ENCODE measurements around the gene RMDN2. TPM values are rescaled to one million over a fixed set of nuclear protein-coding genes. Genes with fewer than 3 reads are reported as not detected.

Gene RMDN2
- total RNA-seq, 1 experiment from 2014 or later = 4.3 TPM

DNA sequence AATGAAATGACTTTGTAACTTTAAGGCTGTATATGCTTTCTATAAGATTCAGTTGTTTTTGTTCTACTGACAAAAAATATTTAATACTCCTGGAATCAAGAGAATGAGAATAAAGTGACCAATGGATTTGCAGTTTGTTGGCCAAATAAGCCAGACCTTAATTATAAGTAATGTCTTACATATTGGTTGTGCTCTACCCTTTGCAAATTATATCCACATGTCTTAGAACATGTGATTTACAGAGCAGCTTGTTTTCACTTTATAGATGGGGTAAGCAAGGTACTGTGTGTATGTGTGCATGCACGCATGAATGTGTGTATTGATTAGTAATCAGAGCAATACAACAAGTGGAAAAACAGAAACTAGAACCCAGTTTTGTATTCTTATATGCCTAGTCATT lies 59.1 kb downstream of the RMDN2 start:
- no peaks in the 10 kb centered on the region for H3K4me1 ChIP-seq
- H3K4me1 Mint-ChIP-seq (ENCODE audit: low read depth, unreplicated experiment) = peaks cover 12% of the 10 kb centered on the region
- TF ChIP-seq, protein P1, sequence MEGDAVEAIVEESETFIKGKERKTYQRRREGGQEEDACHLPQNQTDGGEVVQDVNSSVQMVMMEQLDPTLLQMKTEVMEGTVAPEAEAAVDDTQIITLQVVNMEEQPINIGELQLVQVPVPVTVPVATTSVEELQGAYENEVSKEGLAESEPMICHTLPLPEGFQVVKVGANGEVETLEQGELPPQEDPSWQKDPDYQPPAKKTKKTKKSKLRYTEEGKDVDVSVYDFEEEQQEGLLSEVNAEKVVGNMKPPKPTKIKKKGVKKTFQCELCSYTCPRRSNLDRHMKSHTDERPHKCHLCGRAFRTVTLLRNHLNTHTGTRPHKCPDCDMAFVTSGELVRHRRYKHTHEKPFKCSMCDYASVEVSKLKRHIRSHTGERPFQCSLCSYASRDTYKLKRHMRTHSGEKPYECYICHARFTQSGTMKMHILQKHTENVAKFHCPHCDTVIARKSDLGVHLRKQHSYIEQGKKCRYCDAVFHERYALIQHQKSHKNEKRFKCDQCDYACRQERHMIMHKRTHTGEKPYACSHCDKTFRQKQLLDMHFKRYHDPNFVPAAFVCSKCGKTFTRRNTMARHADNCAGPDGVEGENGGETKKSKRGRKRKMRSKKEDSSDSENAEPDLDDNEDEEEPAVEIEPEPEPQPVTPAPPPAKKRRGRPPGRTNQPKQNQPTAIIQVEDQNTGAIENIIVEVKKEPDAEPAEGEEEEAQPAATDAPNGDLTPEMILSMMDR (IDR thresholded peaks at IDR 0.05; ENCODE audit: insufficient read depth in 1 of 2, low read depth in 1 of 2, low read length in 1 of 2, severe bottlenecking in 1 of 2, unreplicated experiment in 1 of 2) = no peak
- H3K27ac Mint-ChIP-seq (ENCODE audit: unreplicated experiment) = no peak overlapping the region
- intact Hi-C loops (cut with micrococcal nuclease; ENCODE audit: unreplicated experiment) = loop anchor here (5.0 kb wide), 1 partner anchor 93 kb away; the partner anchor contains the start of gene CYP1B1
- H3K36me3 Mint-ChIP-seq (ENCODE audit: insufficient read depth, unreplicated experiment) = no peaks in the 10 kb centered on the region
- no peaks in the 10 kb centered on the region for H3K9me3 ChIP-seq
- no peak overlapping the region for H3K4me3 ChIP-seq (ENCODE audit: low read depth, low read length)
- H3K4me3 Mint-ChIP-seq (ENCODE audit: unreplicated experiment) = no peak overlapping the region
- CTCF ChIA-PET = no interaction called here
- no peaks in the 10 kb centered on the region for H3K36me3 ChIP-seq (ENCODE audit: control insufficient read depth, insufficient read depth, low read length)
- no peaks in the 10 kb centered on the region for H3K9me3 Mint-ChIP-seq (ENCODE audit: unreplicated experiment)
- no TSS peak for BruUV-seq (replicated peaks)
- POLR2A ChIA-PET = no interaction called here
- DNase-seq = no peak
- H3K27me3 ChIP-seq (replicated peaks; ENCODE audit: control insufficient read depth, insufficient read depth, low read length) = no peaks in the 10 kb centered on the region; the same call in 1 of the 2 replicates
- H3K27me3 Mint-ChIP-seq (ENCODE audit: insufficient read depth, unreplicated experiment) = no peaks in the 10 kb centered on the region

DNA sequence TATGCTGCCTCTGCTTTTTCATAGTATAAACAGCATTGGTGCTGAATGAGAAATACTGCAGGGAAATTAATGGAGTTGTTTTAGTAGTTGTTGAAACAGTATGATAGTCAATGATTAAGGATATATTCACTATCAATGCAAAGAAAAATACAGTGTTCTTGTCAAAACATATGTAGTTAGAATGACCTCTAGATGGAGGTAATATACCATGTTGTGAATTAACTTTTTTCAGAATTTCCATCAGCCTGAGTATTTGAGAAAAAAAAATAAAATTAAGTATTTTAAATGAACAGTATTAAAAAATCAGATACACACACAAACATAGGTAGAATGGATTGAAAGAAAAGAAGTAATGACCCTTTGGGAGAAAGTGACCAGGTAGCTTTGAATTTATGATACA lies 59.5 kb downstream of the RMDN2 start:
- POLR2A ChIA-PET = no interaction called here

DNA sequence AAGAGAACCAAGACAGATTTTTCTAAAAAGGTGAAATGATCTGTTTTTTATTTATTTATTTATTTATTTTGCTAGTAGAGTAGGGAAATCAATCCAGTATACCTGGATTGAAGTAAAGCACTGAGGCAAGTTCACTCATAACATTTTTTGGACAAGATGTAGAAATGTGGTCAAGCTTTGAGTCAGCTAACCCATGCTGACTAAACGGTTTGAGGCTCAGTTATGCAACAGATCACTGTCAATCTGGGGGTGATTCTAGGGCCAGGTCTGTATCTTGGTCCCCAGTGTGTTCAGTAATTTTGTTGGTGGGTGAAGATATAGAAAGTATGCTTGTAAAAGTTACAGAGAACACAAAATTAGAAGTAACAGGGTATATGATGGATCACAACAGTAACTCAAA lies 60.2 kb downstream of the RMDN2 start:
- TF ChIP-seq, protein P1 (IDR thresholded peaks at IDR 0.05; ENCODE audit: insufficient read depth in 1 of 2, low read depth in 1 of 2, low read length in 1 of 2, severe bottlenecking in 1 of 2, unreplicated experiment in 1 of 2) = no peak
- no peaks in the 10 kb centered on the region for H3K9me3 Mint-ChIP-seq (ENCODE audit: unreplicated experiment)
- H3K4me3 ChIP-seq (ENCODE audit: low read depth, low read length) = no peak overlapping the region
- POLR2A ChIA-PET = no interaction called here
- H3K27me3 Mint-ChIP-seq (ENCODE audit: insufficient read depth, unreplicated experiment) = no peaks in the 10 kb centered on the region
- CTCF ChIA-PET = no interaction called here
- no peak for DNase-seq
- no peaks in the 10 kb centered on the region for H3K9me3 ChIP-seq
- no peaks in the 10 kb centered on the region for H3K36me3 Mint-ChIP-seq (ENCODE audit: insufficient read depth, unreplicated experiment)
- H3K27me3 ChIP-seq (replicated peaks; ENCODE audit: control insufficient read depth, insufficient read depth, low read length) = no peaks in the 10 kb centered on the region; the same call in 1 of the 2 replicates
- no TSS peak for BruUV-seq (replicated peaks)
- H3K36me3 ChIP-seq (ENCODE audit: control insufficient read depth, insufficient read depth, low read length) = no peaks in the 10 kb centered on the region
- intact Hi-C loops (cut with micrococcal nuclease; ENCODE audit: unreplicated experiment) = no loop called here
- H3K27ac Mint-ChIP-seq (ENCODE audit: unreplicated experiment) = no peak overlapping the region
- H3K4me3 Mint-ChIP-seq (ENCODE audit: unreplicated experiment) = no peak overlapping the region
- H3K4me1 ChIP-seq = no peaks in the 10 kb centered on the region
- H3K4me1 Mint-ChIP-seq (ENCODE audit: low read depth, unreplicated experiment) = peaks cover 12% of the 10 kb centered on the region

More for the DNA sequence above, 59.5 kb downstream of the RMDN2 start:
- no peak overlapping the region for H3K4me3 Mint-ChIP-seq (ENCODE audit: unreplicated experiment)
- no peak overlapping the region for H3K27ac Mint-ChIP-seq (ENCODE audit: unreplicated experiment)
- H3K36me3 Mint-ChIP-seq (ENCODE audit: insufficient read depth, unreplicated experiment) = no peaks in the 10 kb centered on the region
- Histone ChIP-seq H3K27me3 (replicated peaks; ENCODE audit: control insufficient read depth, insufficient read depth, low read length) (no peaks in the 10 kb centered on the region; the same call in 1 of the 2 replicates), H3K9me3 (no peaks in the 10 kb centered on the region), H3K36me3 (ENCODE audit: control insufficient read depth, insufficient read depth, low read length) (no peaks in the 10 kb centered on the region), H3K4me3 (ENCODE audit: low read depth, low read length) (no peak overlapping the region), H3K4me1 (no peaks in the 10 kb centered on the region)
- DNase-seq = no peak
- intact Hi-C loops (cut with micrococcal nuclease; ENCODE audit: unreplicated experiment) = loop anchor here (5.0 kb wide), 1 partner anchor 93 kb away; the partner anchor contains the start of gene CYP1B1
- no peaks in the 10 kb centered on the region for H3K27me3 Mint-ChIP-seq (ENCODE audit: insufficient read depth, unreplicated experiment)
- TF ChIP-seq, protein P1 (IDR thresholded peaks at IDR 0.05; ENCODE audit: insufficient read depth in 1 of 2, low read depth in 1 of 2, low read length in 1 of 2, severe bottlenecking in 1 of 2, unreplicated experiment in 1 of 2) = peak in 1 of 2 experiments; percentile 13
- CTCF ChIA-PET = no interaction called here
- BruUV-seq (replicated peaks) = no TSS peak
- peaks cover 12% of the 10 kb centered on the region for H3K4me1 Mint-ChIP-seq (ENCODE audit: low read depth, unreplicated experiment)
- H3K9me3 Mint-ChIP-seq (ENCODE audit: unreplicated experiment) = no peaks in the 10 kb centered on the region

Data from Caco-2 (cell line).